Brain microvascular endothelial cell (primary cell): Measurements from ENCODE around the gene P2RX1.

ENCODE experiments used
- DNase-seq: peaks from one replicate; pipeline ENCODE4 v3.0.0-alpha.2; 2020
- H3K27ac ChIP-seq: fragments of 250-450 bp; sonication (Bioruptor Pico); 2 replicates; pipeline ENCODE4 v1.5.1; 2020; ENCODE audit warnings: mild to moderate bottlenecking, moderate library complexity
- H3K27me3 ChIP-seq: fragments of 250-450 bp; sonication (Bioruptor Pico); replicated peaks from 2 replicates; pipeline ENCODE4 v1.5.1; 2020; ENCODE audit warnings: mild to moderate bottlenecking
- H3K36me3 ChIP-seq: fragments of 250-450 bp; sonication (Bioruptor Pico); replicated peaks from 2 replicates; pipeline ENCODE4 v1.5.1; 2020; ENCODE audit warnings: mild to moderate bottlenecking
- H3K4me3 ChIP-seq: 2 replicates; pipeline ENCODE4 v1.5.1; 2011; ENCODE audit warnings: low read depth, mild to moderate bottlenecking, control low read depth, low read length, moderate library complexity
- in situ Hi-C: cut with HindIII; loops from 2 replicates; pipeline ENCODE4 v1.10.0; 2017; ENCODE audit warnings: low sequenced_read_pairs, low pct_ligation_motif_present
- TF ChIP-seq, protein P1 (sequence below): IDR thresholded peaks from 2 replicates; pipeline ENCODE4 v1.5.1; 2011; ENCODE audit warnings: low read depth, mild to moderate bottlenecking, moderate library complexity, low read length, control low read depth, inconsistent platforms; ENCODE audit errors: missing control alignments

Gene P2RX1

DNA sequence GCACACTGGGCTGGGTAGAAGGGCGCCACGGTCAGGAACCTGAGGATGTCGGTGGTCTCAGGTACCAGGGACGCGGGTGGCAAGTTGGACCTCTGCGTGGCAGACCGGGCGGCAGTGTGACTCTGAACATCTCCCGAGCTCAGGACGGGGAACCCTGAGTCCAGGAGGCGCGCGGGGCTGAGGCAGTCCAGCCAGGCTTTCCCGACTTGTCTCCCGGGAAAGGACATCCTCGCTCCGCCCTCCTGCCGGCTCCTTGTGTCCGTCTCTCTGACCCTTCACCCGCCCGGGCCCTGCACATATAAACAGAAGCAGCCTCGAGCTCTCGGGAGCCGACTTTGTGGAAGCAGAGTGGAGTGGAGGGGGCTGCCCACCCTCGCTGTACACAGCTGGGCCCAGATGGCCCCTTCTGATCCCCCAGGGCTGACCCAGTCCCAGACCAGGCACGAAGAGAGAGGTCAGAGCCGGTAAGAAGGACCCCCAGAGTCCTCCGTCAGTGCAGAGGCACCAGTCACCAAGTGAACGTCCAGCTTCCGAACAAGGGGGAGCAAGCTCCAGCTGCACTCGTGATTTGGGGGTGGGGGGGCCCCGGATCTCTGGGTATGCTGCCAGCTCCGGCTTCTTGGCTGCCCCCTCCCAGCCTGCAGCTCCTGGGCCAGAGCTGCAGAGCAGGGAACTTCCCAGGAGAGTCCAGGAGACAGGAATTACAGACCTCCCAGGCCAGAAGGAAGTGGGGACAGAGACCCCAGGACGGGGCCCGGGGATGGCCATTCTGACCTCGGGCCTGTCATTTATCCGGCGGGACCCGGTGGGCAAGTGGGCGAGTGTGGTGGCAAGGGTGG is 8.5 kb upstream of the P2RX1 start:
- TF ChIP-seq, protein P1, sequence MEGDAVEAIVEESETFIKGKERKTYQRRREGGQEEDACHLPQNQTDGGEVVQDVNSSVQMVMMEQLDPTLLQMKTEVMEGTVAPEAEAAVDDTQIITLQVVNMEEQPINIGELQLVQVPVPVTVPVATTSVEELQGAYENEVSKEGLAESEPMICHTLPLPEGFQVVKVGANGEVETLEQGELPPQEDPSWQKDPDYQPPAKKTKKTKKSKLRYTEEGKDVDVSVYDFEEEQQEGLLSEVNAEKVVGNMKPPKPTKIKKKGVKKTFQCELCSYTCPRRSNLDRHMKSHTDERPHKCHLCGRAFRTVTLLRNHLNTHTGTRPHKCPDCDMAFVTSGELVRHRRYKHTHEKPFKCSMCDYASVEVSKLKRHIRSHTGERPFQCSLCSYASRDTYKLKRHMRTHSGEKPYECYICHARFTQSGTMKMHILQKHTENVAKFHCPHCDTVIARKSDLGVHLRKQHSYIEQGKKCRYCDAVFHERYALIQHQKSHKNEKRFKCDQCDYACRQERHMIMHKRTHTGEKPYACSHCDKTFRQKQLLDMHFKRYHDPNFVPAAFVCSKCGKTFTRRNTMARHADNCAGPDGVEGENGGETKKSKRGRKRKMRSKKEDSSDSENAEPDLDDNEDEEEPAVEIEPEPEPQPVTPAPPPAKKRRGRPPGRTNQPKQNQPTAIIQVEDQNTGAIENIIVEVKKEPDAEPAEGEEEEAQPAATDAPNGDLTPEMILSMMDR: no peak
- DNase-seq: no peak
- H3K27ac ChIP-seq: no peak overlapping the region
- no peaks in the 10 kb centered on the region for H3K27me3 ChIP-seq
- no peak overlapping the region for H3K4me3 ChIP-seq
- in situ Hi-C loops: no loop called here
- H3K36me3 ChIP-seq: no peaks in the 10 kb centered on the region

DNA sequence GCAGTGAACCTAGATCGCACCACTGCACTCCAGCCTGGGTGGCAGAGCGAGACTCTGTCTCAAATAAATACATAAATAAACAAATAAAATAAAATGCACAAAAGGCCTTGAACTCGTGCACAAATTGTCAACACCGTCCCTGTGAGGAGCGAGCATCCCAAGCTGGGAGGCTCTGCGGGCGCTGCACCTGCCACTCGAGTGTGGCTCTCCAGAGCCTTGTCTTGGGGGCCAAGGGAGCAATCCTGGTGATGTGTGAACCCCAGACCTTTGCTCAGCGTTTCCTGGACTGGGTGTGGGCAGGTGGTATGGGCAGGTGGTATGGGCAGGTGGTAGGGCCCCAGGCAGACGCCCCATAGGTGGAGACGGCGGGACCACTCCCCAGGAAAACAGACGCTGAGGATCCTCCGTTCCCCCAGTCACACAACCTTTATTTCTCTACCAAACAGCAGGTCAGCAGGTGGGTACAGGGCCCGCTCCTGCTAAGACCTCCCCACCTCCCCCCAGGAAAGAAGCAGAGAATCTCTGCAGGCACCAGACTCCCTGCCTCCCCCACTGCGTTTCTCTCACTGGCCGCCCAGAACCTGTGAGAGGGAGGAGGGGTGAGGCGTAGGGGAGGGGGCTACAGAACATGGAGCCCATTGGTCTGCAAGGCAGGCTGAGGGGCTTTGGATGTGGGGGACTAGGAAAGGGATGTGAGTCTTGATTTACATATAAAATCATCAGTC is 7.4 kb upstream of the P2RX1 start:
- no peak for DNase-seq
- no peaks in the 10 kb centered on the region for H3K36me3 ChIP-seq
- H3K27me3 ChIP-seq: no peaks in the 10 kb centered on the region
- in situ Hi-C loops: no loop called here
- no peak overlapping the region for H3K4me3 ChIP-seq
- no peak overlapping the region for H3K27ac ChIP-seq
- TF ChIP-seq, protein P1: no peak

DNA sequence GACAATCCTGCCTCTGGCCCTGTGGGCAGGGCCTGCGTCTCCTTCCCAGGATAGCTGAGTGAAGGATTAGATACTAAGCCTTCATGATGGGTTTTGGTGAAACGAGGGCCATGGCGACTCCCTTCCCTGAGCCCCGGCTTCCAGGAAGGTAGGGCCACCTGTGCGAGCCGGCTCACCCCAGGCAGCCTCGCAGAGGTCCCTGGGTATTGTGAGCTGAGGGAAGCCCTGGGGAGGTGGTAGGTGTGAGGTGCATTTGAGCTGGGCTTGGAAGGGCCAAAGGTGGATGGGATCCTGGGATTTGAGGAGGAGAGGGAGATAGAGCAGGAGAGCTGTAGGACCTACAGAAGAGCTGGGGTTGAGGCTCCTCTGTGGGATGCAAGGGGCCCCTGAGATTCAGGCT is 6.5 kb upstream of the P2RX1 start:
- TF ChIP-seq, protein P1: no peak
- in situ Hi-C loops: no loop called here
- no peaks in the 10 kb centered on the region for H3K36me3 ChIP-seq
- no peak for DNase-seq
- no peaks in the 10 kb centered on the region for H3K27me3 ChIP-seq
- no peak overlapping the region for H3K4me3 ChIP-seq
- H3K27ac ChIP-seq: no peak overlapping the region

DNA sequence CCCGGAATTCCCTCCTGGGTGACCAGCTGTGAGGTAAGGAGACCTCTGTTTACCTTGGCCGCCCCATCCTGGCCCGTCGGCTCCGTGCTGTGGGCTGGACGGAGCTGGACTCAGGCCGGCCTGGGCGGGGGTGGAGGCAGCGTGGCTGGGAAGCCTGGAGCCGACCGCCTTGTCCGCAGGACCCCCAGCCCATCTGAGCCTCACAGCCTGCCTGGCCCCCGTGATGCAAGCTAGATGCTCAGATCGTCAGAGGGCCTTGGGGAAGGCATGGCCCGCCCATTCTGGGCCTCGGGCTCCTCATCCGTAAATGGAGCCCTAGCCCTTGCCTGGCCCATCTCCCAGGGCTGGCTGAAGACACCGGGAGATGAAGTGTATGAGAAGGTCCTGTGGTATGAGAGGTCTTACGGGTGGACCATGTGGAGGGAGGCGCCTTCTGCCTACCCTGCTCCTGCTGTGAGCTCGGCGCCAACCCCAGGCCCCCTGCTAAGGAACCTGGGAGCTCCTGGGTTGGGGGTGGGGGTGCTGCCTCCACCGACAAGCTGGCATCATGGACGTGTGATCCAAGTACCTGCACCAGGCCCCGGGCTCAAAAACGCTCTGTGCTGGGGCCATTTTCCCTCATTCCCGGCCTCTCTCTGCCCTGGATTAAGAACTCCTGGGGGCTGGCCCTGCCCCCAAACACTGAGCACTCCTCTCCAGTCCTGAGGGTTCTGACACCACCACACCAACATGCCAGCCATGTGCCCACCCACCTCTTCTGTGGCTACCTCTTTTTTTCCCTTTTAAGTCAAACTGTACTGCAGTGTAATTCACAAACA is 5.4 kb upstream of the P2RX1 start:
- Histone ChIP-seq H3K27me3 (no peaks in the 10 kb centered on the region), H3K27ac (no peak overlapping the region), H3K4me3 (no peak overlapping the region), H3K36me3 (no peaks in the 10 kb centered on the region)
- in situ Hi-C loops: no loop called here
- DNase-seq: no peak
- TF ChIP-seq, protein P1: no peak

DNA sequence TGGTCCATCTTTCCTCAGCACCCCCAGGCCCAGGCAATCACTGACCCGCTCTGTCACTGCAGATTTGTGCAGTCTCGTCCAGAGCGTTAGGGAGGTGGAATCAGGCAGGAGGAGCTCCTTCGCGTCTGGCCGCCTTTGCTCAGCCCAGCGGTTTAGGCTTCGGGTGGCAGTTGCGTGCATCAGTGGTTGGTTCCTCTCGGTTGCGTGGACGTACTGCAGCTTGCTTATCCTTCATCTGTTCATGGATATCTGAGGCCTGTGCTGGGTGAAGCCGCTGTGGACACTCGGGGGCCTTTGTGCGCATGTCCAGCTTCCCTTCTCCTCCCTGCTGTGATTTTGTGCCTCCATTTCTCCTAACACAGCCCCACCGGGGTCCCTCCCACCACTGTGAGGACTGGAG is 4.7 kb upstream of the P2RX1 start:
- no peak for DNase-seq
- Histone ChIP-seq H3K36me3 (no peaks in the 10 kb centered on the region), H3K27ac (no peak overlapping the region), H3K27me3 (no peaks in the 10 kb centered on the region), H3K4me3 (no peak overlapping the region)
- TF ChIP-seq, protein P1: no peak
- in situ Hi-C loops: no loop called here
